Aorta (tissue), 5 donors: ENCODE data around the gene ABRACL. TPM values are rescaled to one million over a fixed set of nuclear protein-coding genes. Genes with fewer than 3 reads are reported as not detected.

Source experiments
- ATAC-seq: fragments of 200-7000 bp; cut with Tn5 transposase; one replicate; pipeline ENCODE4 v1.9.1; 2022; ENCODE audit warnings: moderate library complexity; ENCODE audit not compliant: low FRiP score
- DNase-seq, 2 donors: peaks; one replicate each; pipeline ENCODE4 v3.0.0-alpha.2; 2020
- H3K27ac ChIP-seq, 2 donors: one replicate each; pipeline ENCODE4 v1.5.1; 2013; ENCODE audit warnings: low read length in 2 of 2, mild to moderate bottlenecking in 2 of 2, moderate library complexity in 2 of 2, control low read depth in 1 of 2, inconsistent platforms in 1 of 2, low read depth in 1 of 2
- H3K27me3 ChIP-seq, 2 donors: one replicate each; pipeline ENCODE4 v1.6.1; 2013; ENCODE audit warnings: control low read depth in 1 of 2, low read length in 1 of 2, mild to moderate bottlenecking in 1 of 2, moderate library complexity in 1 of 2; ENCODE audit not compliant: insufficient read depth in 2 of 2, control insufficient read depth in 1 of 2
- H3K36me3 ChIP-seq, 2 donors: one replicate each; pipeline ENCODE4 v1.6.1; 2013; ENCODE audit warnings: control low read depth in 1 of 2, low read length in 1 of 2, mild to moderate bottlenecking in 1 of 2; ENCODE audit not compliant: insufficient read depth in 2 of 2, control insufficient read depth in 1 of 2
- H3K4me1 ChIP-seq, 2 donors: one replicate each; pipeline ENCODE4 v1.6.1; 2013; ENCODE audit warnings: low read length in 2 of 2, control low read depth in 1 of 2, mild to moderate bottlenecking in 1 of 2, moderate library complexity in 1 of 2; ENCODE audit not compliant: insufficient read depth in 2 of 2, control insufficient read depth in 1 of 2
- H3K4me3 ChIP-seq, 2 donors: one replicate each; pipeline ENCODE4 v1.5.1; 2013; ENCODE audit warnings: low read length in 2 of 2, control low read depth in 1 of 2, mild to moderate bottlenecking in 1 of 2
- H3K9me3 ChIP-seq: one replicate; pipeline ENCODE4 v1.6.1; 2013; ENCODE audit warnings: mild to moderate bottlenecking, low read length; ENCODE audit not compliant: control insufficient read depth
- WGBS, 2 donors: extraction: QIAGEN DNeasy Blood & Tissue Kit; methylation state at CpG; one replicate each; pipeline ENCODE4 v1.1.7; 2013; 5-methylcytosine and 5-hydroxymethylcytosine counted together
- intact Hi-C, 2 donors: fragments of 100-400 bp; cut with DNase I; formaldehyde crosslinking; loops; one replicate each; pipeline versions ENCODE4 v1.14.2 to v1.15.0; 2022
- polyA plus RNA-seq, 2 donors: library from polyadenylated mRNA; stranded (reverse); fragments of 200-250 nt; gene quantifications; one replicate each; pipeline ENCODE4 v1.2.3, GENCODE V29; 2013
- total RNA-seq, 2 donors: library from RNA; stranded (reverse); fragmentation: NEBNext Ultra II Directional; extraction: Animal tissue kit (Norgen Biotek cat#: 25700); gene quantifications; one replicate each; pipeline ENCODE4 v1.2.1, GENCODE V29; 2021
- donor health status: healthy with polysubstance abuse.
- donor health status: Bipolar disorder and iron deficiency.
- donor health status: DM: no; HTN: no; CAD: no.
- donor health status: DM: no; HTN: no; CAD: no.
- donor health status: DM: yes; HTN: yes; CAD: no.

ABRACL gene
- total and polyA plus RNA-seq, 4 donors: 16.4 to 88.4 (median 18.2) TPM

GRCh38 chr6:139055709-139056108, 27.2 kb downstream of the ABRACL start:
- 97 to 100% methylated on average over 2 of the region's 2 CpGs for WGBS, 2 donors

DNA sequence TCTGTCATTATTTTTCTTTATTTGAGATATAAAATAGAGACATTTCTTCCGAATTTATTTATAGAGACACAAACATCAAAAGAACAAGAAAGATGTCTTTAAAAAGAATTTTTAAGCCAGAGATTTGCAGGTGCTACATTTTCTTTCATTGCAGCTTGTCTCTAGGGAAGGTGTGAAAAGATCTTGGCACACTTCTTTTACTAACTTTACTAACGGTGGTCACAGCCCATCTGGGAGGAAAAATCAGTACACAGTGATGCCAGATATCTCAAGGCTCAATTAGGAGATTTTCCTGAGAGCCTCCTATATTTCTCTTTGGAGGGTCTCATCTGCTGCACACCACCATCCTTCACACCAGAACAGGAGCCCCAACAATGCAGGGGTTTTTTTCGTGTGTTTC, 29.5 kb downstream of the ABRACL start:
- ATAC-seq (no peak), DNase-seq (no peak)
- Histone ChIP-seq H3K4me1 (no peaks in the 10 kb centered on the region), H3K9me3 (no peaks in the 10 kb centered on the region), H3K36me3 (no peaks in the 10 kb centered on the region), H3K27ac (no peak overlapping the region), H3K27me3 (no peaks in the 10 kb centered on the region), H3K4me3 (no peak overlapping the region)
- 83 to 90% methylated on average over 3 of the region's 3 CpGs for WGBS, 2 donors
- intact Hi-C loops: no loop called here

More at GRCh38 chr6:139055709-139056108, 27.2 kb downstream of the ABRACL start:
- no peaks in the 10 kb centered on the region for H3K27me3 ChIP-seq
- H3K9me3 ChIP-seq: no peaks in the 10 kb centered on the region
- H3K27ac ChIP-seq: no peak overlapping the region
- no peak overlapping the region for H3K4me3 ChIP-seq
- intact Hi-C loops: no loop called here
- no peaks in the 10 kb centered on the region for H3K36me3 ChIP-seq
- no peak for DNase-seq
- ATAC-seq: no peak
- peaks cover 0 to 2% of the 10 kb centered on the region in 2 donors for H3K4me1 ChIP-seq

DNA sequence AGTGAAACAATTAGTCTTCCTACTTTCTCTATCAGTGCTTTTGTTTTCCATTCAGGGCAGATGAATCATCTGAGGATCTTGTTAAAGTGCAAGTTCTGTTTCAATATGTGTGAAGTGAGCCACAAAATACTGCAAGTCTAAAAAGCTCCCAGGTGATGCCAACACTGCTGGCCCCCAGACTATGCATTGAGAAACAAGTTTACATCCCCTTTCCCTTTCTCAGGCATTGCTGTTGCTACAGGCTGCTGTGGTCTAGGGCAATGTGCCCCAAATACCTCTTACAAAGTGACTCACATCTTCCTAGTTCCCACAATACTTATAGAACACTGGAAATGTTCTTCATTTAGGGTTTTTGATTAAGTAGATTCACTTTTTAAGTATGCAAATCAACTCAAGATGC, 31.8 kb downstream of the ABRACL start:
- no peak for ATAC-seq
- H3K4me1 ChIP-seq: no peaks in the 10 kb centered on the region
- intact Hi-C loops: no loop called here
- H3K4me3 ChIP-seq: no peak overlapping the region
- H3K27ac ChIP-seq: no peak overlapping the region
- DNase-seq: no peak
- no peaks in the 10 kb centered on the region for H3K36me3 ChIP-seq
- no peaks in the 10 kb centered on the region for H3K9me3 ChIP-seq
- H3K27me3 ChIP-seq: no peaks in the 10 kb centered on the region

DNA sequence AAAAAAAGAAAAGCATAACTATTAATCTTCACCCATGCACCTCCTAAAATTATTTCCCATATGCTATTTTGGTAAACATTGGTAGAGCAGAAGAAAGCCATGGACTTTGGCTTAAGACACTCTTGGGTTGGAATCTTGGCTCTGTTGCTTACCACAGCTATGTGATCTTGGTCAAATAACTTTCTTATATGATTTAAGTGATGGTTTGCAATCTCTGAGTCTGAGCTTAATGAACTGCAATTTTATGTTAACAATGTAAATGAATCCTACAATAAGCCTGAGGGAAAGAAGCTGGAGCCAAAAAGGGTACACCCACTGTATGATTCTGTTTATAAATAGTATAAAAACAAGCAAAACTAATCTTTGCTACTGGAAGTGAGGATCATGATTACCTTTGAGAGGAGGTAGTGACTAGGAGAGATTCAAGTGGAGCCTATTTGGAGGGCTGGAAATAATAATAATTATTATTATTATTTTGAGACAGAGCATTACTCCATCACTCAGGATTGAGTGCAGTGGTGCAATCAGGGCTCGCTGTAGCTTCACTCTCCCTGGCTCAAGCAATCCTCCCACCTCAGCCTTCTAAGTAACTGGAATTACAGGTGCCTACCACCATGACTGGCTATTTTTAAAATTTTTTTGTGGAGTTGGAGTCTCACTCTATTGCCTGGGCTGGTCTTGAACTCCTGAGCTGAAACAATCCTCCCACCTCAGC, 34.5 kb downstream of the ABRACL start:
- no peak overlapping the region for H3K4me3 ChIP-seq
- no peaks in the 10 kb centered on the region for H3K4me1 ChIP-seq
- intact Hi-C loops: no loop called here
- 97 to 100% methylated on average over 1 of the region's 1 CpG for WGBS, 2 donors
- H3K36me3 ChIP-seq: no peaks in the 10 kb centered on the region
- ATAC-seq: no peak
- no peak overlapping the region for H3K27ac ChIP-seq
- DNase-seq: no peak
- H3K9me3 ChIP-seq: no peaks in the 10 kb centered on the region
- H3K27me3 ChIP-seq: no peaks in the 10 kb centered on the region

- no peaks in the 10 kb centered on the region for H3K27me3 ChIP-seq
- ATAC-seq (no peak), DNase-seq (no peak)
- no peaks in the 10 kb centered on the region for H3K4me1 ChIP-seq
- H3K9me3 ChIP-seq: no peaks in the 10 kb centered on the region
- H3K27ac ChIP-seq: no peak overlapping the region
- no peaks in the 10 kb centered on the region for H3K36me3 ChIP-seq
- intact Hi-C loops: no loop called here
- no peak overlapping the region for H3K4me3 ChIP-seq
- WGBS, 2 donors: 49 to 64% methylated on average over 7 of the region's 7 CpGs
Measured at GRCh38 chr6:139064981-139065665, 36.6 kb downstream of the ABRACL start.

GRCh38 chr6:139066080-139066479, 37.5 kb downstream of the ABRACL start:
- DNase-seq (no peak), ATAC-seq (no peak)
- Histone ChIP-seq H3K4me1 (no peaks in the 10 kb centered on the region), H3K36me3 (no peaks in the 10 kb centered on the region), H3K27ac (no peak overlapping the region), H3K27me3 (no peaks in the 10 kb centered on the region), H3K9me3 (no peaks in the 10 kb centered on the region), H3K4me3 (no peak overlapping the region)
- intact Hi-C loops: no loop called here
- 80 to 86% methylated on average over 2 of the region's 2 CpGs for WGBS, 2 donors

- Histone ChIP-seq H3K27me3 (no peaks in the 10 kb centered on the region), H3K9me3 (no peaks in the 10 kb centered on the region), H3K27ac (no peak overlapping the region), H3K4me3 (no peak overlapping the region), H3K36me3 (no peaks in the 10 kb centered on the region), H3K4me1 (no peaks in the 10 kb centered on the region)
- intact Hi-C loops: no loop called here
- DNase-seq (no peak), ATAC-seq (no peak)
- WGBS, 2 donors: 88 to 90% methylated on average over 2 of the region's 2 CpGs
Measured at GRCh38 chr6:139068846-139069245, 40.3 kb downstream of the ABRACL start.

- H3K9me3 ChIP-seq: no peaks in the 10 kb centered on the region
- H3K4me1 ChIP-seq: no peaks in the 10 kb centered on the region
- DNase-seq (no peak), ATAC-seq (no peak)
- no peak overlapping the region for H3K27ac ChIP-seq
- H3K27me3 ChIP-seq: no peaks in the 10 kb centered on the region
- H3K36me3 ChIP-seq: no peaks in the 10 kb centered on the region
- no peak overlapping the region for H3K4me3 ChIP-seq
- WGBS, 2 donors: 29 to 46% methylated on average over 2 of the region's 2 CpGs
- intact Hi-C loops: no loop called here
Measured at GRCh38 chr6:139073118-139073517, 44.6 kb downstream of the ABRACL start.

GRCh38 chr6:139079018-139079417, 50.5 kb downstream of the ABRACL start:
- 96 to 98% methylated on average over 2 of the region's 2 CpGs for WGBS, 2 donors
- Histone ChIP-seq H3K36me3 (no peaks in the 10 kb centered on the region), H3K27me3 (no peaks in the 10 kb centered on the region), H3K9me3 (no peaks in the 10 kb centered on the region), H3K27ac (no peak overlapping the region), H3K4me1 (peaks cover 0 to 8% of the 10 kb centered on the region in 2 donors), H3K4me3 (no peak overlapping the region)
- ATAC-seq (no peak), DNase-seq (no peak)
- intact Hi-C loops: no loop called here
